Neuronal stem cell (in vitro differentiated cells): ENCODE measurements around the gene CTSE.

Source experiments
- DNase-seq: peaks from one replicate; pipeline ENCODE4 v3.0.0-alpha.2; 2013; ENCODE audit warnings: low spot score
- H2AFZ ChIP-seq: one replicate; pipeline ENCODE4 v1.6.1; 2013; ENCODE audit warnings: mild to moderate bottlenecking, low read length, inconsistent platforms
- H2AK5ac ChIP-seq: 2 replicates; pipeline ENCODE4 v1.6.1; 2013; ENCODE audit warnings: low read depth, mild to moderate bottlenecking, inconsistent platforms, low read length, moderate library complexity, mixed read lengths
- H2BK120ac ChIP-seq: 2 replicates; pipeline ENCODE4 v1.6.1; 2013; ENCODE audit warnings: low read depth, mild to moderate bottlenecking, inconsistent platforms, low read length, moderate library complexity, mixed read lengths
- H2BK12ac ChIP-seq: one replicate; pipeline ENCODE4 v1.6.1; 2013; ENCODE audit warnings: low read length, inconsistent platforms
- H2BK15ac ChIP-seq: 2 replicates; pipeline ENCODE4 v1.6.1; 2013; ENCODE audit warnings: mild to moderate bottlenecking, low read length, inconsistent platforms, mixed read lengths
- H2BK5ac ChIP-seq: one replicate; pipeline ENCODE4 v1.6.1; 2013; ENCODE audit warnings: inconsistent platforms, mild to moderate bottlenecking, low read length, moderate library complexity
- H3K14ac ChIP-seq: one replicate; pipeline ENCODE4 v1.6.1; 2013; ENCODE audit warnings: low read length, inconsistent platforms
- H3K18ac ChIP-seq: 2 replicates; pipeline ENCODE4 v1.6.1; 2013; ENCODE audit warnings: low read length, inconsistent platforms
- H3K23ac ChIP-seq: 2 replicates; pipeline ENCODE4 v1.6.1; 2013; ENCODE audit warnings: low read depth, mild to moderate bottlenecking, mixed read lengths, low read length, inconsistent platforms; ENCODE audit not compliant: poor library complexity
- H3K27ac ChIP-seq: replicated peaks from 3 replicates; pipeline ENCODE4 v1.5.1; 2013; ENCODE audit warnings: low read length, inconsistent platforms
- H3K27me3 ChIP-seq, 3 experiments: 2 replicates each; pipeline ENCODE4 v1.6.1; 2013; ENCODE audit warnings: low read length in 3 of 3, mild to moderate bottlenecking in 2 of 3, inconsistent platforms in 1 of 3, low read depth in 1 of 3, mixed read lengths in 1 of 3, moderate library complexity in 1 of 3; ENCODE audit not compliant: control insufficient read depth in 3 of 3, insufficient read depth in 3 of 3
- H3K36me3 ChIP-seq, 2 donors: replicated peaks in 1 of 2; 2 replicates each; pipeline ENCODE4 v1.6.1; 2013; ENCODE audit warnings: low read length in 2 of 2; ENCODE audit not compliant: control insufficient read depth in 2 of 2, insufficient read depth in 2 of 2
- H3K4ac ChIP-seq: 2 replicates; pipeline ENCODE4 v1.6.1; 2013; ENCODE audit warnings: inconsistent platforms, mild to moderate bottlenecking, low read length, moderate library complexity
- H3K4me1 ChIP-seq, 2 donors: 1 replicate in 1 of 2; 2 replicates in 1 of 2; pipeline ENCODE4 v1.6.1; 2013; ENCODE audit warnings: low read length in 2 of 2, low read depth in 1 of 2; ENCODE audit not compliant: control insufficient read depth in 2 of 2, insufficient read depth in 1 of 2
- H3K4me2 ChIP-seq: one replicate; pipeline ENCODE4 v1.6.1; 2013; ENCODE audit warnings: mild to moderate bottlenecking, low read length, inconsistent platforms; ENCODE audit not compliant: insufficient read depth, poor library complexity, severe bottlenecking
- H3K4me3 ChIP-seq, 2 donors: 2 replicates each; pipeline ENCODE4 v1.5.1; 2013; ENCODE audit warnings: low read length in 2 of 2, mild to moderate bottlenecking in 2 of 2, inconsistent platforms in 1 of 2, moderate library complexity in 1 of 2
- H3K79me1 ChIP-seq: one replicate; pipeline ENCODE4 v1.6.1; 2013; ENCODE audit warnings: low read depth, mild to moderate bottlenecking, inconsistent platforms, low read length, moderate library complexity
- H3K9ac ChIP-seq: one replicate; pipeline ENCODE4 v1.6.1; 2013; ENCODE audit warnings: mild to moderate bottlenecking, low read depth, low read length, inconsistent platforms; ENCODE audit not compliant: poor library complexity
- H3K9me3 ChIP-seq, 2 donors: replicated peaks in 1 of 2; 2 replicates each; pipeline versions ENCODE3 to v1.6.1; 2013; ENCODE audit warnings: low read length in 2 of 2, mild to moderate bottlenecking in 2 of 2, inconsistent platforms in 1 of 2, low read depth in 1 of 2, mixed read lengths in 1 of 2, moderate library complexity in 1 of 2; ENCODE audit not compliant: control insufficient read depth in 2 of 2, insufficient read depth in 1 of 2
- H4K8ac ChIP-seq: one replicate; pipeline ENCODE4 v1.6.1; 2013; ENCODE audit warnings: low read depth, mild to moderate bottlenecking, inconsistent platforms, low read length, moderate library complexity
- H4K91ac ChIP-seq: one replicate; pipeline ENCODE4 v1.6.1; 2013; ENCODE audit warnings: low read length, low read depth, mild to moderate bottlenecking, inconsistent platforms; ENCODE audit not compliant: poor library complexity
- WGBS, 2 donors: extraction: QIAGEN DNeasy Blood & Tissue Kit; methylation state at CpG; one replicate each; pipeline ENCODE4 v1.1.7; 2013; ENCODE audit warnings: missing lambda C conversion rate in 2 of 2, mixed read lengths in 1 of 2; ENCODE audit not compliant: insufficient read length in 2 of 2, insufficient replicate concordance in 1 of 2; ENCODE audit errors: extremely low coverage in 2 of 2; 5-methylcytosine and 5-hydroxymethylcytosine counted together

CTSE gene

GRCh38 chr1:205970486-205970885 is 53.2 kb downstream of the CTSE start:
- Histone ChIP-seq H2BK120ac (no peak overlapping the region), H2BK5ac (no peak overlapping the region), H3K79me1 (peaks cover 7% of the 10 kb centered on the region), H3K9me3 (peaks cover 0 to 18% of the 10 kb centered on the region in 2 donors), H4K8ac (no peak overlapping the region), H3K27ac (no peak overlapping the region), H2AFZ (no peak overlapping the region), H3K23ac (no peak overlapping the region), H3K4me1 (peaks cover 0 to 10% of the 10 kb centered on the region in 2 donors), H3K4me3 (no peak overlapping the region), H3K4ac (no peak overlapping the region), H3K14ac (no peak overlapping the region), H3K18ac (no peak overlapping the region), H2BK15ac (no peak overlapping the region), H2AK5ac (no peak overlapping the region), H3K36me3 (peaks cover 0 to 5% of the 10 kb centered on the region in 2 donors), H4K91ac (no peak overlapping the region), H3K27me3 (peaks cover 0 to 7% (median 4%) of the 10 kb centered on the region in 3 experiments), H3K4me2 (no peak overlapping the region), H3K9ac (no peak overlapping the region), H2BK12ac (no peak overlapping the region)
- no CpG with 5 or more reads among the region's 1 CpG for WGBS, 2 donors
- DNase-seq, result no peak

- Histone ChIP-seq H2BK12ac (no peak overlapping the region), H4K8ac (no peak overlapping the region), H2BK5ac (no peak overlapping the region), H2AFZ (no peak overlapping the region), H3K27ac (no peak overlapping the region), H3K4me1 (peaks cover 2 to 21% of the 10 kb centered on the region in 2 donors), H3K4ac (no peak overlapping the region), H4K91ac (no peak overlapping the region), H3K4me2 (no peak overlapping the region), H3K18ac (no peak overlapping the region), H3K36me3 (peaks cover 0 to 5% of the 10 kb centered on the region in 2 donors), H3K9ac (no peak overlapping the region), H3K9me3 (peaks cover 0 to 12% of the 10 kb centered on the region in 2 donors), H3K14ac (no peak overlapping the region), H2BK15ac (no peak overlapping the region), H2AK5ac (no peak overlapping the region), H3K4me3 (no peak overlapping the region), H2BK120ac (no peak overlapping the region), H3K79me1 (peaks cover 7% of the 10 kb centered on the region), H3K27me3 (peaks cover 0 to 7% (median 4%) of the 10 kb centered on the region in 3 experiments), H3K23ac (no peak overlapping the region)
- WGBS, 2 donors, result no CpG with 5 or more reads among the region's 8 CpGs
- DNase-seq, result no peak
Observed at GRCh38 chr1:205969229-205969628, 54.5 kb downstream of the CTSE start.

GRCh38 chr1:205967554-205968335 is 56.0 kb downstream of the CTSE start:
- WGBS, 2 donors, result no CpG with 5 or more reads among the region's 10 CpGs
- Histone ChIP-seq H3K9ac (no peak overlapping the region), H3K9me3 (no peaks in the 10 kb centered on the region), H4K91ac (no peak overlapping the region), H4K8ac (no peak overlapping the region), H2AK5ac (no peak overlapping the region), H3K36me3 (no peaks in the 10 kb centered on the region), H3K27me3 (peaks cover 0 to 7% (median under 1%) of the 10 kb centered on the region in 3 experiments), H2AFZ (no peak overlapping the region), H3K14ac (no peak overlapping the region), H3K4me1 (peaks cover 2 to 16% of the 10 kb centered on the region in 2 donors), H3K79me1 (peaks cover 2% of the 10 kb centered on the region), H3K4me2 (no peak overlapping the region), H3K18ac (no peak overlapping the region), H2BK15ac (no peak overlapping the region), H3K23ac (no peak overlapping the region), H2BK120ac (no peak overlapping the region), H3K4me3 (no peak overlapping the region), H3K27ac (no peak overlapping the region), H2BK12ac (no peak overlapping the region), H2BK5ac (no peak overlapping the region), H3K4ac (no peak overlapping the region)
- DNase-seq, result no peak

GRCh38 chr1:205965036-205965884 is 58.4 kb downstream of the CTSE start:
- H3K4me1 ChIP-seq, result peaks cover 6 to 19% of the 10 kb centered on the region in 2 donors
- WGBS, 2 donors, result no CpG with 5 or more reads among the region's 13 CpGs
- peak overlapping the region; percentile 22 for H2BK15ac ChIP-seq
- H3K9me3 ChIP-seq, result no peaks in the 10 kb centered on the region
- H4K91ac ChIP-seq, result no peak overlapping the region
- H3K14ac ChIP-seq, result no peak overlapping the region
- no peak overlapping the region for H3K4ac ChIP-seq
- no peaks in the 10 kb centered on the region for H3K36me3 ChIP-seq
- no peak overlapping the region for H2BK5ac ChIP-seq
- no peak overlapping the region for H3K27ac ChIP-seq
- H3K23ac ChIP-seq, result no peak overlapping the region
- no peak overlapping the region for H3K9ac ChIP-seq
- no peak overlapping the region for H3K18ac ChIP-seq
- no peak overlapping the region for H4K8ac ChIP-seq
- no peak overlapping the region for H3K4me3 ChIP-seq
- peaks cover 0 to 10% (median 0%) of the 10 kb centered on the region in 3 experiments for H3K27me3 ChIP-seq
- no peak for DNase-seq
- no peak overlapping the region for H2BK12ac ChIP-seq
- no peak overlapping the region for H2AK5ac ChIP-seq
- no peak overlapping the region for H2BK120ac ChIP-seq
- no peaks in the 10 kb centered on the region for H3K79me1 ChIP-seq
- no peak overlapping the region for H3K4me2 ChIP-seq
- no peak overlapping the region for H2AFZ ChIP-seq
